ENCODE measurements around the gene SPESP1.
"Not testable (repeated sequence)": the region's sequence is repeated elsewhere in the genome, so short reads cannot be mapped to it uniquely, and the experiment has no call there.

The SPESP1 gene

GRCh38 chr15:68966996-68967395 is 36.7 kb downstream of the SPESP1 start:
- no peak for DNase-seq

- no peak for DNase-seq
Observed at GRCh38 chr15:68967948-68968347, 37.6 kb downstream of the SPESP1 start.

GRCh38 chr15:68969298-68969697 is 39.0 kb downstream of the SPESP1 start:
- DNase-seq, result no peak

- DNase-seq, result no peak
Observed at GRCh38 chr15:68972201-68973065, 42.1 kb downstream of the SPESP1 start.

GRCh38 chr15:68975651-68976160 is 45.4 kb downstream of the SPESP1 start:
- not testable (repeated sequence) for DNase-seq

GRCh38 chr15:68977426-68977825 is 47.1 kb downstream of the SPESP1 start:
- DNase-seq, result not testable (repeated sequence)

- no peak for DNase-seq
Observed at GRCh38 chr15:68979006-68979405, 48.7 kb downstream of the SPESP1 start.

- DNase-seq, result no peak
Observed at GRCh38 chr15:68979816-68980215, 49.5 kb downstream of the SPESP1 start.

GRCh38 chr15:68980786-68981185 is 50.5 kb downstream of the SPESP1 start:
- DNase-seq, result no peak

GRCh38 chr15:68981941-68982340 is 51.6 kb downstream of the SPESP1 start:
- no peak for DNase-seq

- DNase-seq, result no peak
Observed at GRCh38 chr15:68982976-68983563, 52.7 kb downstream of the SPESP1 start.

- no peak for DNase-seq
Observed at GRCh38 chr15:68983961-68984481, 53.7 kb downstream of the SPESP1 start.

GRCh38 chr15:68984586-68984985 is 54.3 kb downstream of the SPESP1 start:
- DNase-seq, result no peak

GRCh38 chr15:68985361-68985891 is 55.1 kb downstream of the SPESP1 start:
- DNase-seq, result no peak

- no peak for DNase-seq
Observed at GRCh38 chr15:68986322-68986721, 56.0 kb downstream of the SPESP1 start.

- no peak for DNase-seq
Observed at GRCh38 chr15:68987120-68987519, 56.8 kb downstream of the SPESP1 start.

GRCh38 chr15:68987676-68988075 is 57.4 kb downstream of the SPESP1 start:
- no peak for DNase-seq

GRCh38 chr15:68989541-68990230 is 59.4 kb downstream of the SPESP1 start:
- DNase-seq, result no peak

- DNase-seq, result no peak
Observed at GRCh38 chr15:68990231-68990991, 60.1 kb downstream of the SPESP1 start.

- DNase-seq, result no peak
Observed at GRCh38 chr15:68990992-68991500, 60.7 kb downstream of the SPESP1 start.

- no peak for DNase-seq
Observed at GRCh38 chr15:68991723-68992122, 61.4 kb downstream of the SPESP1 start.

- no peak for DNase-seq
Observed at GRCh38 chr15:68992696-68993095, 62.4 kb downstream of the SPESP1 start.
